GM20000 (cell line): ENCODE data around the gene JAKMIP3.

Source experiments
- DNase-seq: peaks from one replicate; pipeline ENCODE4 v3.0.0; 2012; ENCODE audit warnings: low spot score
- CTCF ChIP-seq: IDR thresholded peaks from 2 replicates; pipeline ENCODE4 v1.5.1; 2012; ENCODE audit warnings: mild to moderate bottlenecking, control low read depth; ENCODE audit errors: extremely low read depth, missing control alignments

The JAKMIP3 gene

GRCh38 chr10:132043861-132044695, 21.7 kb upstream of the JAKMIP3 start:
- no peak for DNase-seq
- no peak for TF ChIP-seq CTCF

- TF ChIP-seq CTCF: no peak
- no peak for DNase-seq
Observed at GRCh38 chr10:132044803-132045202, 20.9 kb upstream of the JAKMIP3 start.

DNA sequence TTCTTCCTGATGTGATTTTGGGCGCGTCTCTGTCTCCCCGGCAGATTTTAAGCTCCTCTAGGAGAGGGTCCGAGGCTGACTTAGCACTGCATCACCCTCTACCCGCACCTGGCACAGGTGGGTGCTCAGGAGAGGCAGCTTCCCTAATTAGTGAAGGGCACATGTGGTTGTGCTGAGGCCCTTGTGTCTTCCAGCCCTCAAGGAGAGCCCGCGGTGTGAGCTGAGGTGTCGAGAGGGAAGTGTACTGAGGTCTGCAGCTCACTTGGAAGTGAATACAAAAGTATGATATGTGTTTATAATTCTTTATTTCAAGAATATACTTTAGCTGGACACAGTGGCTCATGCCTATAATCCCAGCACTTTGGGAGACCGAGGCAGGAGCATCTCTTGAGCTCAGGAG, 20.4 kb upstream of the JAKMIP3 start:
- TF ChIP-seq CTCF: no peak
- DNase-seq: no peak

DNA sequence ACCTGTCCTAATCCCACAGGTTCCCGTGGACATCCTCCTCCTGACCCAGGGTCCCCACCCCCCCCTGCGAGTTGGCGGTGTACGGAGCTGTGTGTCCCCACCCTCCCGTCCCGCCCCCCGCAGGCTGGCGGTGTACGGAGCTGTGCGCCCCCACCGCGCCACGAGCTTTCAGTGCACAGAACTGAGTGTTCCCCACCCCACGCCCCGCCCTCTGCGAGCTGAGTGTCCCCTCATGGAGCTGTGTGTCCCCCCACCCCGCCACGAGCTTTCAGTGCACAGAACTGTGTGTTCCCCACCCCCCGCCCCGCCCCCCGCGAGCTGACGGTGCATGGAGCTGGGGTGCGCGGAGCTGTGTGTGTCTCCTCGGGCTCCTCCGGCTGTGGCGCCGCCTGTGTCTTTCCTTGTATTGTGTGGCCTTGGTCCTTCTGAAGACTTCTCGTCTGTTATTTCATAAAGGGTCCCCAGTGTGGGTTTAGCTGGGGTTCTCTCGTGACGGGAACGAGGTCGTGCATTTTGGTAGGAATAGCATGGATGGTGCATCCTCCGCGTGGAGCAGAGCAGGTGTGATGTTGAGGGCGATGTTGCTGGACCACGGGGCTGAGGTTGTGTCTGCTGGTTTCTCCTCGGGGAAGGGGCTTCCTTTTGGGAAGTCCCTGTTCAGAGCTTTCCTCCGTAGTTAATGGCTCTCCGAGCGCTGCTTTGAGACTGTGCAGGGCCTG, 18.0 kb upstream of the JAKMIP3 start:
- DNase-seq: no peak
- TF ChIP-seq CTCF: no peak

DNA sequence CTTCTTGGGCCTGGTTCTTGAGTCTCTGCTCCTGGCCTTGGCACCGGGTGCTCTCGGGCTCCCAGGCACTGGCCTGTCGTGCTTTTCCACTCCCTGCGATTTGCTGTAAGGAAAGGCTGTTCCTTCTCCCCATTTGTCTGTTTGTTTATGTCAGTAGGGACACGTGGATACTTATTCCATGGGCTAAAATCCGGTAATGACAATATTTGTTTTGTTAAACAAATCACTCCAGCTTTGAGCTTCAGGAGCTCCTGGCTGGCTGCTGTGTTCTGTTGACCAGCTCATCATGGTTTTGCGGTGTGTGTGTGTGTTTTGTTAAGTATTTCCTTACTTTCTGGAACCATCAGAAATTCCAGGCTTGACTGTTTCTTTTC, 17.5 kb upstream of the JAKMIP3 start:
- DNase-seq: no peak
- TF ChIP-seq CTCF: no peak

- TF ChIP-seq CTCF: no peak
- no peak for DNase-seq
Observed at GRCh38 chr10:132050191-132050590, 15.6 kb upstream of the JAKMIP3 start.

DNA sequence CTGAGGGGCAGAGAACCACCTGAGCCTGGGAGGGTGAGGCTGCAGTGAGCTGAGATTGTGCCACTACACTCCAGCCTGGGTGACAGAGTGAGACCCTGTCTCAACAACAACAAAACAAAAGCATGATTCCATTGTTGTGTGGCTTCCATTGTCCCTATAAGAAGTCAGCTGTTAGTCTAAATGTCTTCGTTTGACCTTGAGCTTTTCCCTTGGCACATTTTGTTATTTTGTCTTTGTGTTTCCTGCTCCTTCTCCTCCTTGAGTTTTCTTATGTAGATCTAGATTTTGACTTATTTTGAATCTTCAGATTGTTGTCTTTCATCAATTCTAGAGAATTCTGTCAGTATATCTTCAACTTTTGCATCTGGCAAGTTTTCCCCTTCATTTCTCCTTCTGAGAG, 13.6 kb upstream of the JAKMIP3 start:
- no peak for TF ChIP-seq CTCF
- no peak for DNase-seq
